HCT116 (cell line): Measurements from ENCODE around the gene CRYBA4.

Experiments used
- CEBPB ChIP-seq: IDR thresholded peaks from 2 replicates; pipeline ENCODE4 v1.6.1; 2012; ENCODE audit warnings: low read depth
- MAX ChIP-seq: IDR thresholded peaks from 2 replicates; pipeline ENCODE4 v1.6.1; 2012
- POLR2AphosphoS5 ChIP-seq: IDR thresholded peaks from 2 replicates; pipeline ENCODE4 v1.6.1; 2011; ENCODE audit warnings: mild to moderate bottlenecking, low read depth, low read length, moderate library complexity
- ZNF274 ChIP-seq: fragments of 200-500 bp; sonication (Bioruptor generic); IDR thresholded peaks from 2 replicates; pipeline ENCODE4 v1.6.1; 2014; ENCODE audit warnings: mild to moderate bottlenecking, low read depth, low read length, inconsistent platforms
- TF ChIP-seq, protein P1 (sequence below), 3 experiments: fragments of 200-600 bp in 1 of 3; sonication (generic) in 1 of 3; IDR thresholded peaks in 2 of 3; conservative IDR thresholded peaks in 1 of 3; 2 replicates each; pipeline ENCODE4 v1.5.1; 2012 to 2017; ENCODE audit warnings: low read depth in 2 of 3, low read length in 2 of 3, antibody characterized with exemption in 1 of 3, borderline replicate concordance in 1 of 3, control low read depth in 1 of 3, mild to moderate bottlenecking in 1 of 3, mixed read lengths in 1 of 3, mixed run types in 1 of 3, moderate library complexity in 1 of 3; ENCODE audit not compliant: insufficient read depth in 1 of 3

- TF ChIP-seq MAX (no peak), CEBPB (no peak), ZNF274 (no peak), POLR2AphosphoS5 (no peak)
- TF ChIP-seq, protein P1, sequence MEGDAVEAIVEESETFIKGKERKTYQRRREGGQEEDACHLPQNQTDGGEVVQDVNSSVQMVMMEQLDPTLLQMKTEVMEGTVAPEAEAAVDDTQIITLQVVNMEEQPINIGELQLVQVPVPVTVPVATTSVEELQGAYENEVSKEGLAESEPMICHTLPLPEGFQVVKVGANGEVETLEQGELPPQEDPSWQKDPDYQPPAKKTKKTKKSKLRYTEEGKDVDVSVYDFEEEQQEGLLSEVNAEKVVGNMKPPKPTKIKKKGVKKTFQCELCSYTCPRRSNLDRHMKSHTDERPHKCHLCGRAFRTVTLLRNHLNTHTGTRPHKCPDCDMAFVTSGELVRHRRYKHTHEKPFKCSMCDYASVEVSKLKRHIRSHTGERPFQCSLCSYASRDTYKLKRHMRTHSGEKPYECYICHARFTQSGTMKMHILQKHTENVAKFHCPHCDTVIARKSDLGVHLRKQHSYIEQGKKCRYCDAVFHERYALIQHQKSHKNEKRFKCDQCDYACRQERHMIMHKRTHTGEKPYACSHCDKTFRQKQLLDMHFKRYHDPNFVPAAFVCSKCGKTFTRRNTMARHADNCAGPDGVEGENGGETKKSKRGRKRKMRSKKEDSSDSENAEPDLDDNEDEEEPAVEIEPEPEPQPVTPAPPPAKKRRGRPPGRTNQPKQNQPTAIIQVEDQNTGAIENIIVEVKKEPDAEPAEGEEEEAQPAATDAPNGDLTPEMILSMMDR (IDR thresholded peaks at IDR 0.05 in 2 of 3, conservative IDR thresholded peaks at IDR 0.05 in 1 of 3; ENCODE audit: borderline replicate concordance in 1 of 3, insufficient read depth in 1 of 3, low read depth in 2 of 3, low read length in 2 of 3): no peak
Measured at GRCh38 chr22:26597480-26597879, 24.3 kb upstream of the CRYBA4 start.
